Measurements from ENCODE around the gene CSTPP1. TPM values are rescaled to one million over a fixed set of nuclear protein-coding genes. Genes with fewer than 3 reads are reported as not detected.

Gene CSTPP1
- total RNA-seq, 1 donor from 2014 or later: 66.1 TPM

DNA sequence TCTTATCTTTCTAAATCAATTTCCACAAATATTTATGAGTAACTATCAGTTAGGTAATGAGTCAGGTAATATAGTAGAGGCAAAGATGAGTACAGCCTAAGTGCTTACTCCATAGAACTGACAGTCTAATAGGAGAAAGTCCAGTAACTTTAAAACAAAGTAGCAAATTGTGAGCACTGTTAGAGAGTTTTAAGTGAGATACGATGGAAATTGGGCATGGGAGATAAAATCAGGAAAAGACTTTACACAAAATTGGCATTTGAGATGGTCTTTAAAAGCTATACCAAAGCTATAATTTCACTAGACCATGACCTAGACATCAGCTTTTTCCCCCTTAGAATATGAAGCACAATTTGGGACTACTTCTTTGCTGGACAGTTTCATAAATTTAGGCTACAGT, 113.7 kb downstream of the CSTPP1 start:
- Mint-ChIP-seq H3K27ac (no peak overlapping the region), H3K4me1 (ENCODE audit: low read depth) (peaks cover under 1% of the 10 kb centered on the region), H3K27me3 (no peaks in the 10 kb centered on the region), H3K36me3 (ENCODE audit: insufficient read depth) (peaks cover 11% of the 10 kb centered on the region), H3K4me3 (ENCODE audit: low read depth) (no peak overlapping the region), H3K9me3 (ENCODE audit: low read depth) (peaks cover 3% of the 10 kb centered on the region)
- DNase-seq (ENCODE audit: low spot score, unreplicated experiment): no peak
- TF ChIP-seq, protein P1, sequence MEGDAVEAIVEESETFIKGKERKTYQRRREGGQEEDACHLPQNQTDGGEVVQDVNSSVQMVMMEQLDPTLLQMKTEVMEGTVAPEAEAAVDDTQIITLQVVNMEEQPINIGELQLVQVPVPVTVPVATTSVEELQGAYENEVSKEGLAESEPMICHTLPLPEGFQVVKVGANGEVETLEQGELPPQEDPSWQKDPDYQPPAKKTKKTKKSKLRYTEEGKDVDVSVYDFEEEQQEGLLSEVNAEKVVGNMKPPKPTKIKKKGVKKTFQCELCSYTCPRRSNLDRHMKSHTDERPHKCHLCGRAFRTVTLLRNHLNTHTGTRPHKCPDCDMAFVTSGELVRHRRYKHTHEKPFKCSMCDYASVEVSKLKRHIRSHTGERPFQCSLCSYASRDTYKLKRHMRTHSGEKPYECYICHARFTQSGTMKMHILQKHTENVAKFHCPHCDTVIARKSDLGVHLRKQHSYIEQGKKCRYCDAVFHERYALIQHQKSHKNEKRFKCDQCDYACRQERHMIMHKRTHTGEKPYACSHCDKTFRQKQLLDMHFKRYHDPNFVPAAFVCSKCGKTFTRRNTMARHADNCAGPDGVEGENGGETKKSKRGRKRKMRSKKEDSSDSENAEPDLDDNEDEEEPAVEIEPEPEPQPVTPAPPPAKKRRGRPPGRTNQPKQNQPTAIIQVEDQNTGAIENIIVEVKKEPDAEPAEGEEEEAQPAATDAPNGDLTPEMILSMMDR (IDR thresholded peaks at IDR 0.05; ENCODE audit: unreplicated experiment): no peak

DNA sequence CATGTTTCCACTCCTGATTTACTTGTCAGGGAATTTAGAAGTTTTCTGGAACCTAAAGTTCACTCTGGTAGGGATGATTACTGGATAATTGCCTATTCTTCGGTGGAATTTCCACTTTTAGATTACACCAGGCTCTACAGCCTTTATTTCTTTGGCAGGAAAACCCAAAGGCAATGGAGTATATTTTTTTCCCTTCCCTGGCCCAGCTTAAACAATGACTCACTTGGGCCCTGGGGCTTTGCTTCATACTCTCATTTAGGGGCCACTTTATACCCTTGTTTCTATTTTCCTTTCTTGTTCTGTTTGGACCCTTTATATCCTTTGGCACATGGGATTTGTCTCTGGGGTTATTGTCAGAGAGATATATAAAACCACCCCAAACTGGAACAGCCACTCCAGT, 114.7 kb downstream of the CSTPP1 start:
- no peak overlapping the region for H3K27ac Mint-ChIP-seq

DNA sequence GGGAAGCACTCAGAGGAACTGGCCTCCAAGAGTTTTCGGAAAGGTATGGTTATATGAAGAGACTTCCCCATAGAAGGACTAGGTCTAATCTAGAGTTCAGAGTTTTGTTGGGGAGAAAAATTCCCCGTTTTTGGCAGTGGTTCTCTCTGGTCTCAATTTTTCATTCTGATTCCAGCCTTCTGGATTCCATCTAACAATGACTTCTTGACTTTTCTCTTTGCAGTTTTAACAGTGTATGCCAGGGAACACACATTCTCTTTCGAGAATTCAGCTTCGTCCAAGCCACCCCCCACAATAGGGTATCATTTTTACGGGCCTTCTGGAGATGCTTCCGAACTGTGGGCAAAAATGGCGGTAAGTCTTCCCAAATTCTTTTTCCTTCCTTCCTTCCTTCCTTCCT, 115.6 kb downstream of the CSTPP1 start:
- no peak for DNase-seq (ENCODE audit: low spot score, unreplicated experiment)
- TF ChIP-seq, protein P1 (IDR thresholded peaks at IDR 0.05; ENCODE audit: unreplicated experiment): no peak
- peaks cover 3% of the 10 kb centered on the region for H3K9me3 Mint-ChIP-seq (ENCODE audit: low read depth)
- no peak overlapping the region for H3K4me3 Mint-ChIP-seq (ENCODE audit: low read depth)
- no peaks in the 10 kb centered on the region for H3K27me3 Mint-ChIP-seq
- no peak overlapping the region for H3K27ac Mint-ChIP-seq
- H3K4me1 Mint-ChIP-seq (ENCODE audit: low read depth): peaks cover 12% of the 10 kb centered on the region
- peaks cover 11% of the 10 kb centered on the region for H3K36me3 Mint-ChIP-seq (ENCODE audit: insufficient read depth)

More for the DNA sequence above, 114.7 kb downstream of the CSTPP1 start:
- H3K4me3 Mint-ChIP-seq (ENCODE audit: low read depth): no peak overlapping the region
- no peaks in the 10 kb centered on the region for H3K27me3 Mint-ChIP-seq
- no peak for DNase-seq (ENCODE audit: low spot score, unreplicated experiment)
- H3K36me3 Mint-ChIP-seq (ENCODE audit: insufficient read depth): peaks cover 11% of the 10 kb centered on the region
- H3K4me1 Mint-ChIP-seq (ENCODE audit: low read depth): peaks cover 10% of the 10 kb centered on the region
- H3K9me3 Mint-ChIP-seq (ENCODE audit: low read depth): peaks cover 3% of the 10 kb centered on the region
- TF ChIP-seq, protein P1 (IDR thresholded peaks at IDR 0.05; ENCODE audit: unreplicated experiment): no peak

DNA sequence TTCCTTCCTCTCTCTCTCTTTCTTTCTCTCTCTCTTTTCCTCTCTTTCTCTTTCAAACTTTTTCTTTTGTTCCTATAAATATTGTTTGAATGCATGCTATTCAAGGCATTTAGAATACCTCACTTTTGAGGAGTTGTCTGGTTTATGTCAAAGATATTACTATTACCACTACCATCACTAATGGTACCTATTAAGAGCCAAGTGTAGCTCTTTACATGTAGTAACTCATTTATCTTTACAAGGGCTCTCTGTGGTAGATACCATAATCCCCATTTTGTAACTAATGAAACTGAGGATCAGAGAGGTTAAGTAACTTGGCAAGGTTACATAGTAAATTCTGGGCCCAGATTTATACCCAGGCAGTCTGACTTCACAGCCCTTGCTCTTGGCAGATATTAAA, 116.0 kb downstream of the CSTPP1 start:
- Mint-ChIP-seq H3K4me1 (ENCODE audit: low read depth) (peaks cover 15% of the 10 kb centered on the region), H3K9me3 (ENCODE audit: low read depth) (peaks cover 6% of the 10 kb centered on the region), H3K27me3 (no peaks in the 10 kb centered on the region), H3K4me3 (ENCODE audit: low read depth) (no peak overlapping the region), H3K27ac (no peak overlapping the region), H3K36me3 (ENCODE audit: insufficient read depth) (peaks cover 14% of the 10 kb centered on the region)
- DNase-seq (ENCODE audit: low spot score, unreplicated experiment): no peak
- TF ChIP-seq, protein P1 (IDR thresholded peaks at IDR 0.05; ENCODE audit: unreplicated experiment): no peak

DNA sequence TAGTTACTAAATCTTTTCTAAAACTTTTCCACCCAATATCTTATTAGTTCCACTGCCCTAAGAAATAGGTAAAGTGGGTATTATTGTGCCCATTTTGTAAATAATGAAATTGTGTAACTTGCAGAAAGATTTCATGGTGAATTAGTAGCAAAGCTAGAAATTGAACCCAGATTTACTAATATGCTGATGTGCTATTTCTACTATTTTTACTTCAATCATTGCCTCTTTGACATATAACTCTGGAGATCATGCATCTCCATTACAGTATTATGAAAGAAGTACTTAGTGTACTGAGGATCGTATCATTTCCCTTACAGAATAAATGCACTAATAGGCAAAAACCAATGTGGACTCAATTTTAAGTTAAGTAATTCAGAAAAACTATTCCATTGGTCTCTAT, 119.0 kb downstream of the CSTPP1 start:
- Mint-ChIP-seq H3K36me3 (ENCODE audit: insufficient read depth) (peaks cover 23% of the 10 kb centered on the region), H3K4me3 (ENCODE audit: low read depth) (no peak overlapping the region), H3K27me3 (no peaks in the 10 kb centered on the region), H3K9me3 (ENCODE audit: low read depth) (peaks cover 7% of the 10 kb centered on the region), H3K27ac (no peak overlapping the region), H3K4me1 (ENCODE audit: low read depth) (peaks cover 16% of the 10 kb centered on the region)
- no peak for DNase-seq (ENCODE audit: low spot score, unreplicated experiment)
- TF ChIP-seq, protein P1 (IDR thresholded peaks at IDR 0.05; ENCODE audit: unreplicated experiment): no peak

Measured in progenitor cell of endocrine pancreas (in vitro differentiated cells).